Prostate gland (tissue), 2 donors: ENCODE measurements around the gene HMGCS2.

Source experiments
- POLR2A ChIP-seq: fragments of 450-650 bp; IDR thresholded peaks from one replicate; pipeline ENCODE4 v1.6.1; 2016; ENCODE audit warnings: antibody characterized with exemption, mild to moderate bottlenecking
- TF ChIP-seq, protein P1 (sequence below), 4 experiments: fragments of 200-600 bp in 2 of 4; fragments of 450-650 bp in 2 of 4; sonication (generic) in 2 of 4; IDR thresholded peaks; 1 replicate in 3 of 4; 2 replicates in 1 of 4; pipeline ENCODE4 v1.5.1; 2016 to 2019; ENCODE audit warnings: antibody characterized with exemption in 4 of 4, mild to moderate bottlenecking in 2 of 4, moderate library complexity in 2 of 4

DNA sequence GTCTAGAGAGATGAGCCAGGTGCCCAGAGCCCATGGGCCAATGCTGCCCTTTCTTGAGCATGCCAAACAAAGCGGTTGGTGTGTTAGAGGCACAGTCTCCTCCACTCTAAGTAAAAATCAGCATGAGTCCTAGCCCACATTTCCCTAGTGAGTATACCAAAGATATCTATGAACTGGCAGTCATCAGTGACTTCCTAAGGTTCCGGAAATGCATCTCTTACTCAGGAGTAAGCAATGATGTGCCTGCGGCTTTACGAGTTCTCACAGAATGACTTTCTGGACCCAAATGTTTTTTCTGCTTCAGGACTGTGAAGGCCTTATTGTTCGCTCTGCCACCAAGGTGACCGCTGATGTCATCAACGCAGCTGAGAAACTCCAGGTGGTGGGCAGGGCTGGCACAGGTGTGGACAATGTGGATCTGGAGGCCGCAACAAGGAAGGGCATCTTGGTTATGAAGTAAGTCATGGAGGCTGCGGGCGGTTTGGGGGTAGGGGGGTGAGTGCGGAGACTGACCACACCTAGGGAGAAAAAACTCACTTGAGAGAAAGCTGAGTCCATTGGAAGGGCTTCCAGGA is 47.8 kb downstream of the HMGCS2 start:
- TF ChIP-seq, protein P1, sequence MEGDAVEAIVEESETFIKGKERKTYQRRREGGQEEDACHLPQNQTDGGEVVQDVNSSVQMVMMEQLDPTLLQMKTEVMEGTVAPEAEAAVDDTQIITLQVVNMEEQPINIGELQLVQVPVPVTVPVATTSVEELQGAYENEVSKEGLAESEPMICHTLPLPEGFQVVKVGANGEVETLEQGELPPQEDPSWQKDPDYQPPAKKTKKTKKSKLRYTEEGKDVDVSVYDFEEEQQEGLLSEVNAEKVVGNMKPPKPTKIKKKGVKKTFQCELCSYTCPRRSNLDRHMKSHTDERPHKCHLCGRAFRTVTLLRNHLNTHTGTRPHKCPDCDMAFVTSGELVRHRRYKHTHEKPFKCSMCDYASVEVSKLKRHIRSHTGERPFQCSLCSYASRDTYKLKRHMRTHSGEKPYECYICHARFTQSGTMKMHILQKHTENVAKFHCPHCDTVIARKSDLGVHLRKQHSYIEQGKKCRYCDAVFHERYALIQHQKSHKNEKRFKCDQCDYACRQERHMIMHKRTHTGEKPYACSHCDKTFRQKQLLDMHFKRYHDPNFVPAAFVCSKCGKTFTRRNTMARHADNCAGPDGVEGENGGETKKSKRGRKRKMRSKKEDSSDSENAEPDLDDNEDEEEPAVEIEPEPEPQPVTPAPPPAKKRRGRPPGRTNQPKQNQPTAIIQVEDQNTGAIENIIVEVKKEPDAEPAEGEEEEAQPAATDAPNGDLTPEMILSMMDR (IDR thresholded peaks at IDR 0.05), result no peak
- TF ChIP-seq POLR2A, result no peak
